ENCODE data around the gene GRIK3. TPM values are rescaled to one million over a fixed set of nuclear protein-coding genes. Genes with fewer than 3 reads are reported as not detected.

GRIK3 gene
- total and polyA plus RNA-seq, 5 donors: 0.95 to 1.8 (median 1.6) TPM

DNA sequence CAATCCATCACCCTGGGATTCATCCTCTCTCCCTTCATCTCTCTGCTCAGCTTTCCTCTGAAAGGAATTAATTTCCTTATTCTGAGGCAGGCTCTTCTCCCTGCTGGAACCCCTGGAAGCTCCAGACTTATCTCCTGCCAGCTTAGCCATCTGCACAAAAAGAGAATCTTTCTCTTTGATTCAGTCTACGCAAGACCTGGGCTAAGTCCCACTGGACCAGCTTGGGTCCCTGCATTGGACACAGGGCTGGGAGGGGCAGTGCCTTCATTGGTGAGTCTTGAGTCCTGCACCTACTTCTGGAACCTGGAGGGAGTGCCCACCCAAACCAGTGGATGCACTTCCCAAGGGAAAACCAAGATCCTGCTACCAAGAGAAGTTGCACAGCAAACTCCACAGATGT, 279.9 kb downstream of the GRIK3 start:
- Histone ChIP-seq H3K4me3 (ENCODE audit: low read length) (no peak overlapping the region), H3K27ac (ENCODE audit: low read length) (no peak overlapping the region), H3K27me3 (ENCODE audit: control insufficient read depth, insufficient read depth) (no peaks in the 10 kb centered on the region), H3K4me1 (ENCODE audit: control insufficient read depth, insufficient read depth, low read length) (no peaks in the 10 kb centered on the region), H3K9me3 (ENCODE audit: control insufficient read depth, low read length) (no peaks in the 10 kb centered on the region)
- DNase-seq: no peak
- 92% methylated on average over 1 of the region's 1 CpG for WGBS
- intact Hi-C loops (cut with DNase I): no loop called here
- no peak for ATAC-seq

DNA sequence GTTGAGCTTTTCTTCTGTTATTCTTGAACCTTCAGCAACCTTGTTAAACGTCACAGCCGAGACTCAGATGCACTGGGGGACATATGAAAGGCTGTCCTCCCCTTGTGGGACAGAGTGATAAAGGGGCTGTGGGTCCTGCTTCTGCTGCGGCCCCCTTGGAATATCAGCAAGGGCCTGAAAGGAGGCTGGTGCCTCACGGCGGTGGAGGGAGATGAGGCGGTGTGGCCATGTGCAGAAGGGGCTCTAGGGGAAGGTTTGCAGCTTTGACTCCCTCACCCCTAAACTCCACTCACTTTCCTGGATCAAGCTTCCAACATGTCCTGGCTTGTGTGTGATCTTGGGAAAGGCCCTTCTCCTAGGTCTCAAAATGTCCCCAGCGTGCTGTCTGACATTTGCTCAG, 280.9 kb downstream of the GRIK3 start:
- Histone ChIP-seq H3K4me1 (ENCODE audit: control insufficient read depth, insufficient read depth, low read length) (no peaks in the 10 kb centered on the region), H3K9me3 (ENCODE audit: control insufficient read depth, low read length) (no peaks in the 10 kb centered on the region), H3K27ac (ENCODE audit: low read length) (no peak overlapping the region), H3K27me3 (ENCODE audit: control insufficient read depth, insufficient read depth) (peaks cover 4% of the 10 kb centered on the region), H3K4me3 (ENCODE audit: low read length) (no peak overlapping the region)
- ATAC-seq: no peak
- DNase-seq: no peak
- WGBS: 76% methylated on average over 7 of the region's 7 CpGs
- intact Hi-C loops (cut with DNase I): no loop called here

DNA sequence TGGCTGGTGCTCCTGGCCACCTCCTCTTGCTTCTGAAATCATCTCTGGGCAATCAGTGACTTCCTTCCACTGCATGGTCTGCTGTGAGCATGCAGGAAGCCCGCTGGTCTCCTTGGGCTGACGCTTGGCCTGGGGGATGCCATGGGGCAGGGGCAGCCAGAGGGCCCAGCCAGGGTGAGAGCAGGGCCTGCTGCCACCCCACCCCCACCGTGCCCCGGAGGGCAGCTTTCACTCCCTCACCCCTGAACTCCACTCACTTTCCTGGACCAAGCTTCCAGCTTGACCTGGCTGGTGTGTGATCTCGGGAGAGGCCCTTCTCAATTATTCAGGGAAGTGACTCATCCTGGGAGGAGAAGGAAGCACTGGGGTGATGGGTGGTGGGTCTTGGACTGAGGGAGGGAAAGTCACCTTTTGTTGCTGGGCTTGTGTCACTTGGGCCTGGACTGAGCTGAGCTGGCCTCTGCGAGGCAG, 281.4 kb downstream of the GRIK3 start:
- DNase-seq: no peak
- H3K27me3 ChIP-seq (ENCODE audit: control insufficient read depth, insufficient read depth): peaks cover 4% of the 10 kb centered on the region
- no peaks in the 10 kb centered on the region for H3K9me3 ChIP-seq (ENCODE audit: control insufficient read depth, low read length)
- no peak for ATAC-seq
- WGBS: 51% methylated on average over 6 of the region's 6 CpGs
- H3K4me3 ChIP-seq (ENCODE audit: low read length): no peak overlapping the region
- no peaks in the 10 kb centered on the region for H3K4me1 ChIP-seq (ENCODE audit: control insufficient read depth, insufficient read depth, low read length)
- no peak overlapping the region for H3K27ac ChIP-seq (ENCODE audit: low read length)
- intact Hi-C loops (cut with DNase I): no loop called here

DNA sequence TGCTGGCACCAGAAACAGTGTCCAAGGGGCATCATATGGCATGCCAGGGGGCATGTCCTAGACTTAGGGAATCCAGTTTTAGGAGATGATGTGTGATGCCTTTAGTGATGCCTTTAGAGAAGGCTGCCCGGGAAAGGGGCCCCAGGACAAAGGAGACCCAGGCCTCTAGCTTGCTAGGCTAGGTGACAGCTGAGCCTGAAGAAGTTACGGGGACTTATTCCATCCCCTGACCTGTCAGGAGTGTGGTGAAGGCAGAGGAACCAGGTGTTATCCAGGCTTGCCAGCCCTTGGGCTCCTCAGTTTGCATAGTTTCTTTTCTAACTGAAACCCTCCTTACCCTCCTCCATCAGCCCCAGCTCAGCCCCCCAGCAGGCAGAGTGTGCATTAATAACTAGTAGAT, 281.9 kb downstream of the GRIK3 start:
- ATAC-seq (no peak), DNase-seq (no peak)
- WGBS: 78% methylated on average over 2 of the region's 2 CpGs
- Histone ChIP-seq H3K4me1 (ENCODE audit: control insufficient read depth, insufficient read depth, low read length) (no peaks in the 10 kb centered on the region), H3K27me3 (ENCODE audit: control insufficient read depth, insufficient read depth) (peaks cover 4% of the 10 kb centered on the region), H3K27ac (ENCODE audit: low read length) (no peak overlapping the region), H3K4me3 (ENCODE audit: low read length) (no peak overlapping the region), H3K9me3 (ENCODE audit: control insufficient read depth, low read length) (no peaks in the 10 kb centered on the region)
- intact Hi-C loops (cut with DNase I): no loop called here

DNA sequence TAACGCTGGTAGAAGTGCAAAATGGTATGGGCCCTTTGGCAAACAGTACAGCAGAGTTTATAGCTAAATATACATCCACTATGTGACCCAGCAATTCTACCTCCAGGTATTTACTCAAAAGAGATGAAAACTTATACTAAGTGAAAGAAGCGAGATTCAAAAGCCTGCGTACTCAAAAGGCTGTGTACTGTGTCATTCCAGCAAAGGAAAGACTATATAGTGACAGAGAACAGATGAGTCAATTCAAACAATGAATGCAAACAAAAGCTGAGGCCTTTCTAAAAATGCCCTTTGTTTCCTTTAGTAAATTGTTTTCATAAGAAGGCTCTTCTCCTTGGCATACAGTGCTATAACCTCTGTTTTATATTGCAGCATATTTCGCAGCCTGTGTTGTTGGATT, 282.8 kb downstream of the GRIK3 start:
- peaks cover 4% of the 10 kb centered on the region for H3K27me3 ChIP-seq (ENCODE audit: control insufficient read depth, insufficient read depth)
- no peak for DNase-seq
- no peak overlapping the region for H3K4me3 ChIP-seq (ENCODE audit: low read length)
- WGBS: 89% methylated on average over 4 of the region's 4 CpGs
- no peak overlapping the region for H3K27ac ChIP-seq (ENCODE audit: low read length)
- H3K9me3 ChIP-seq (ENCODE audit: control insufficient read depth, low read length): no peaks in the 10 kb centered on the region
- intact Hi-C loops (cut with DNase I): no loop called here
- no peaks in the 10 kb centered on the region for H3K4me1 ChIP-seq (ENCODE audit: control insufficient read depth, insufficient read depth, low read length)
- no peak for ATAC-seq

DNA sequence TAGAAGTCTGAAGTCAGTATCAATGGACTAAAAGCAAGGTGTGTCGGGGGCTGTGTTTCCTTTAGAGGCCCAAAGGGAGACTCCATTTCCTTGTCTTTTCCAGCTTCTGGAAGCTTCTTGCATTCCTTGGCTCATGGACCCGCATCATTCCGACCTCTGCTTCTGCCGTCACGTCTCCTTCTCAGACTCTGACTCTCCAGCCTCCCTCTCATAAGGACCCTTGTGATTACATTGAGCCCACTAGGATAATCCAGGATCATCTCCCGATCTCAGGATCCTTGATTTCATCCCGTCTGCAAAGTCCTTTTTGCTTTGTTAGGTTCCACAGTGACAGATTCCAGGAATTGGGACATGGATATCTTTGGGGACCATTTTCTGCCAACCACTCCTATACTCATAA, 285.8 kb downstream of the GRIK3 start:
- DNase-seq (no peak), ATAC-seq (no peak)
- Histone ChIP-seq H3K4me1 (ENCODE audit: control insufficient read depth, insufficient read depth, low read length) (no peaks in the 10 kb centered on the region), H3K27me3 (ENCODE audit: control insufficient read depth, insufficient read depth) (peaks cover 4% of the 10 kb centered on the region), H3K4me3 (ENCODE audit: low read length) (no peak overlapping the region), H3K27ac (ENCODE audit: low read length) (no peak overlapping the region), H3K9me3 (ENCODE audit: control insufficient read depth, low read length) (no peaks in the 10 kb centered on the region)
- WGBS: 70% methylated on average over 7 of the region's 7 CpGs
- intact Hi-C loops (cut with DNase I): no loop called here
